CD4-positive, alpha-beta T cell treated with Interleukin-17A for 4 hours (primary cell): ENCODE data around the gene XCL2.

Experiments used
- DNase-seq: peaks from one replicate; pipeline ENCODE4 v3.0.0-alpha.2; 2020; ENCODE audit warnings: mixed read lengths

XCL2 gene

GRCh38 chr1:168512864-168513595, 30.8 kb downstream of the XCL2 start:
- DNase-seq = peak; percentile 40

- DNase-seq = no peak
These were observed 33.7 kb downstream of the XCL2 start for GRCh38 chr1:168509875-168510791.

GRCh38 chr1:168509210-168509609, 34.6 kb downstream of the XCL2 start:
- no peak for DNase-seq

GRCh38 chr1:168507828-168508227, 36.0 kb downstream of the XCL2 start:
- DNase-seq = no peak

GRCh38 chr1:168507231-168507630, 36.6 kb downstream of the XCL2 start:
- DNase-seq = no peak

- DNase-seq = no peak
These were observed 37.5 kb downstream of the XCL2 start for GRCh38 chr1:168506204-168506819.

GRCh38 chr1:168505006-168505405, 38.8 kb downstream of the XCL2 start:
- DNase-seq = no peak

- no peak for DNase-seq
These were observed 39.5 kb downstream of the XCL2 start for GRCh38 chr1:168504064-168504837.

- DNase-seq = no peak
These were observed 44.1 kb downstream of the XCL2 start for GRCh38 chr1:168499688-168500049.

GRCh38 chr1:168498956-168499687, 44.7 kb downstream of the XCL2 start:
- no peak for DNase-seq

GRCh38 chr1:168498159-168498631, 45.6 kb downstream of the XCL2 start:
- DNase-seq = no peak

- DNase-seq = no peak
These were observed 46.3 kb downstream of the XCL2 start for GRCh38 chr1:168497376-168497950.

- no peak for DNase-seq
These were observed 52.2 kb downstream of the XCL2 start for GRCh38 chr1:168491527-168492164.
